SK-N-SH (cell line): ENCODE results near the gene CIC.

Source experiments
- EP300 ChIP-seq, 2 experiments: IDR thresholded peaks; 2 replicates each; pipeline versions ENCODE4 v1.4.0 to v1.6.1; 2012; ENCODE audit warnings: borderline replicate concordance in 1 of 2, low read depth in 1 of 2, low read length in 1 of 2
- FOSL2 ChIP-seq: IDR thresholded peaks from 2 replicates; pipeline ENCODE4 v1.4.0; 2012; ENCODE audit warnings: low read depth, mild to moderate bottlenecking, moderate library complexity, borderline replicate concordance
- FOXJ3 ChIP-seq: sonication (generic); formaldehyde crosslinking; IDR thresholded peaks from 2 replicates; pipeline ENCODE4 v1.5.1; 2020; ENCODE audit warnings: mild to moderate bottlenecking, missing genetic modification reagents
- MEF2A ChIP-seq: IDR thresholded peaks from 2 replicates; pipeline ENCODE4 v1.4.0; 2012; ENCODE audit warnings: low read depth, borderline replicate concordance
- MXI1 ChIP-seq: IDR thresholded peaks from 2 replicates; pipeline ENCODE4 v1.6.1; 2012; ENCODE audit warnings: mild to moderate bottlenecking, low read depth, low read length, improper control_type of control experiment
- NRF1 ChIP-seq: IDR thresholded peaks from 2 replicates; pipeline ENCODE4 v1.6.1; 2012; ENCODE audit warnings: low read depth, mild to moderate bottlenecking, low read length
- PBX3 ChIP-seq: IDR thresholded peaks from 2 replicates; pipeline ENCODE4; 2012
- RAD21 ChIP-seq: IDR thresholded peaks from 2 replicates; pipeline ENCODE4 v1.6.1; 2012; ENCODE audit warnings: mild to moderate bottlenecking, low read length
- RCOR1 ChIP-seq: fragments of 150-350 bp; IDR thresholded peaks from 2 replicates; pipeline ENCODE4 v1.6.1; 2017; ENCODE audit warnings: antibody characterized with exemption, low read length
- TAF1 ChIP-seq: IDR thresholded peaks from 2 replicates; pipeline ENCODE4 v1.6.1; 2012; ENCODE audit warnings: low read depth, mild to moderate bottlenecking, low read length, moderate library complexity, borderline replicate concordance
- TEAD4 ChIP-seq: IDR thresholded peaks from 2 replicates; pipeline ENCODE4 v1.4.0; 2012; ENCODE audit warnings: mild to moderate bottlenecking, borderline replicate concordance; ENCODE audit not compliant: insufficient read depth
- TF ChIP-seq, protein P1 (sequence below): fragments of 200-600 bp; sonication (generic); IDR thresholded peaks from 2 replicates; pipeline ENCODE4 v1.6.1; 2017; ENCODE audit warnings: antibody characterized with exemption, mild to moderate bottlenecking, moderate library complexity
- TF ChIP-seq, protein P2 (sequence below): fragments of 150-350 bp; IDR thresholded peaks from 2 replicates; pipeline ENCODE4 v1.6.1; 2017; ENCODE audit warnings: antibody characterized with exemption, low read length, low read depth, borderline replicate concordance

GRCh38 chr19:42327381-42327780 is 58.3 kb downstream of the CIC start:
- TF ChIP-seq RCOR1 (no peak), EP300 (IDR thresholded peaks at IDR 0.05; ENCODE audit: borderline replicate concordance in 1 of 2, low read depth in 1 of 2, low read length in 1 of 2) (no peak), MEF2A (no peak), NRF1 (no peak), PBX3 (no peak), RAD21 (no peak), TAF1 (no peak), FOSL2 (no peak), TEAD4 (no peak), FOXJ3 (CRISPR knock-in tag) (no peak), MXI1 (no peak)
- TF ChIP-seq, protein P1, sequence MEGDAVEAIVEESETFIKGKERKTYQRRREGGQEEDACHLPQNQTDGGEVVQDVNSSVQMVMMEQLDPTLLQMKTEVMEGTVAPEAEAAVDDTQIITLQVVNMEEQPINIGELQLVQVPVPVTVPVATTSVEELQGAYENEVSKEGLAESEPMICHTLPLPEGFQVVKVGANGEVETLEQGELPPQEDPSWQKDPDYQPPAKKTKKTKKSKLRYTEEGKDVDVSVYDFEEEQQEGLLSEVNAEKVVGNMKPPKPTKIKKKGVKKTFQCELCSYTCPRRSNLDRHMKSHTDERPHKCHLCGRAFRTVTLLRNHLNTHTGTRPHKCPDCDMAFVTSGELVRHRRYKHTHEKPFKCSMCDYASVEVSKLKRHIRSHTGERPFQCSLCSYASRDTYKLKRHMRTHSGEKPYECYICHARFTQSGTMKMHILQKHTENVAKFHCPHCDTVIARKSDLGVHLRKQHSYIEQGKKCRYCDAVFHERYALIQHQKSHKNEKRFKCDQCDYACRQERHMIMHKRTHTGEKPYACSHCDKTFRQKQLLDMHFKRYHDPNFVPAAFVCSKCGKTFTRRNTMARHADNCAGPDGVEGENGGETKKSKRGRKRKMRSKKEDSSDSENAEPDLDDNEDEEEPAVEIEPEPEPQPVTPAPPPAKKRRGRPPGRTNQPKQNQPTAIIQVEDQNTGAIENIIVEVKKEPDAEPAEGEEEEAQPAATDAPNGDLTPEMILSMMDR = no peak
- TF ChIP-seq, protein P2, sequence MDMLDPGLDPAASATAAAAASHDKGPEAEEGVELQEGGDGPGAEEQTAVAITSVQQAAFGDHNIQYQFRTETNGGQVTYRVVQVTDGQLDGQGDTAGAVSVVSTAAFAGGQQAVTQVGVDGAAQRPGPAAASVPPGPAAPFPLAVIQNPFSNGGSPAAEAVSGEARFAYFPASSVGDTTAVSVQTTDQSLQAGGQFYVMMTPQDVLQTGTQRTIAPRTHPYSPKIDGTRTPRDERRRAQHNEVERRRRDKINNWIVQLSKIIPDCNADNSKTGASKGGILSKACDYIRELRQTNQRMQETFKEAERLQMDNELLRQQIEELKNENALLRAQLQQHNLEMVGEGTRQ = no peak
